ENCODE data around the gene PCDHGA1. TPM values are rescaled to one million over a fixed set of nuclear protein-coding genes. Genes with fewer than 3 reads are reported as not detected.
A peak's percentile ranks its signal among the peaks of the same experiment; 100 is the strongest.

Gene PCDHGA1
- polyA plus RNA-seq, 2 donors: 0.13 to 0.22 TPM

- no peak overlapping the region for H3K4me3 ChIP-seq (ENCODE audit: low read depth in 1 of 2, low read length in 2 of 2)
- no peak overlapping the region for H3K27ac ChIP-seq (ENCODE audit: low read depth in 2 of 2, low read length in 1 of 2)
- no peaks in the 10 kb centered on the region for H3K27me3 ChIP-seq (ENCODE audit: control insufficient read depth in 1 of 2, insufficient read depth in 2 of 2, low read length in 2 of 2)
- H3K4me1 ChIP-seq (ENCODE audit: control insufficient read depth in 2 of 2, insufficient read depth in 2 of 2, low read length in 1 of 2): no peaks in the 10 kb centered on the region
- peaks cover 13 to 23% of the 10 kb centered on the region in 2 donors for H3K9me3 ChIP-seq (ENCODE audit: control insufficient read depth in 2 of 2, insufficient read depth in 1 of 2, low read depth in 1 of 2, low read length in 1 of 2)
- WGBS, 2 donors: 83 to 89% methylated on average over 2 of the region's 2 CpGs
- no peaks in the 10 kb centered on the region for H3K36me3 ChIP-seq (ENCODE audit: control insufficient read depth in 2 of 2, insufficient read depth in 2 of 2, low read length in 1 of 2)
Observed at GRCh38 chr5:141437221-141437620, 106.9 kb downstream of the PCDHGA1 start.

DNA sequence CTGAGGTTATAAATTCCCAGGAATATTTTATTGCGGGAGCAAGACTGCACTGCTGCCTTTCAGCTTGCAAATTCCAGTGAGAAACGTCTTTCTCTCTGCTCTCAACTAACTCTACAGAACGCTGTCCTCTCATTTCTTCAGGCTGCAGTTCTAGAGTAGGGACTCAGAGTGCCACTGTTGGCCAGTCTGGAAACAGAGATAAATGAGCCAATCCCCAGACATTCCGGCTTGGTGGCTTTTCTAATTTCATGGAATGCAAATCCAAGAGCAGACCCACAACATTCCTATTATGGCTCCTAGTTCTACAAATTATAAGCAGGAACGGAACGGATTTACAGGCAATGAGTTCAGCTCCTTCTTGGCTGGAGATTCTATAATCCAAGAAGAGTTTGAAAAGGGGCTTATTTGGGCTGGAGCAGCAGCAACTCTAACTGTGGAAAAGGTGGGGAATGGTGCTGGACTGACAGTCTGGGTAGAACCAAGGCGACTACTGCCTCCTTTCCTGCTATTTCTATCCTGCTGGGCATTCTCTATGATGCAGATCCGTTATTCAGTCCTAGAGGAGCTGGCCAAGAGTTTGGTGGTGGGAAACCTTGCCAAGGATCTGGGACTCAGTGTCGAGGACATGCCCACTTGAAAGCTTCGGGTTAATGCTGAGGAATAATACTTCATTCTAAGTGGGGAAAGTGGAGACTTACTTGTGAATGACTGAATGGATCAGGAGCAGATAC is 109.3 kb downstream of the PCDHGA1 start:
- Histone ChIP-seq H3K9me3 (ENCODE audit: control insufficient read depth in 2 of 2, insufficient read depth in 1 of 2, low read depth in 1 of 2, low read length in 1 of 2) (peaks cover 10 to 16% of the 10 kb centered on the region in 2 donors), H3K4me1 (ENCODE audit: control insufficient read depth in 2 of 2, insufficient read depth in 2 of 2, low read length in 1 of 2) (no peaks in the 10 kb centered on the region), H3K27me3 (ENCODE audit: control insufficient read depth in 1 of 2, insufficient read depth in 2 of 2, low read length in 2 of 2) (no peaks in the 10 kb centered on the region), H3K36me3 (ENCODE audit: control insufficient read depth in 2 of 2, insufficient read depth in 2 of 2, low read length in 1 of 2) (no peaks in the 10 kb centered on the region), H3K27ac (ENCODE audit: low read depth in 2 of 2, low read length in 1 of 2) (no peak overlapping the region), H3K4me3 (ENCODE audit: low read depth in 1 of 2, low read length in 2 of 2) (no peak overlapping the region)
- 65 to 69% methylated on average over 10 of the region's 10 CpGs for WGBS, 2 donors

GRCh38 chr5:141440341-141440740 is 110.0 kb downstream of the PCDHGA1 start:
- H3K9me3 ChIP-seq (ENCODE audit: control insufficient read depth in 2 of 2, insufficient read depth in 1 of 2, low read depth in 1 of 2, low read length in 1 of 2): peaks cover 10 to 16% of the 10 kb centered on the region in 2 donors
- WGBS, 2 donors: 93 to 94% methylated on average over 9 of the region's 9 CpGs

DNA sequence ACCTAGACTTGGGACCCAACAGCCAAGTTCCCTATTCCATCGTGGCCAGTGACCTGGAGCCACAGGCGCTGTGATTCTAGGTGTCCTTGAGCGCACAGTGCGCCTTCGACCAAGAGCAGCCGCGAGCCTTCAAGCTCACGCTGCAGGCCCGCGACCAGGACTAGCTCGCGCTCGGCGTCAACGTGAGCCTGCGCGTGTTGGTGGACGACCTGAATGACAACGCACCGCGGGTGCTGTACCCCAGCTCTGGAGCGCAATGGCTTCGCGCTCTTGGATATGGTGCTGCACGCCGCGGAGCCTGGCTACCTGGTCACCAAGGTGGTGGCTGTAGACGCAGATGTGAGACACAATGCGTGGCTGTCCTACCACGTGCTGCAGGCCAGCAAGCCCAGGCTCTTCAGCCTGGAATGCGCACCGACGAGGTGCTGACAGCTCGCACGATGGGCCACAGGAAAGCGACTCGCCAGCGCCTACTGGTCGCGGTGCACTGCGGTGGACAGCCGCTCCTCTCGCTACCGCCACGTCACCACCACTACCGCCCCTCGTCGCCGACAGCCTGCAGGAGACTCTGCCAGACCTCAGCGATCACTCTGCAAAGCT is 111.4 kb downstream of the PCDHGA1 start:
- Histone ChIP-seq H3K4me3 (ENCODE audit: low read depth in 1 of 2, low read length in 2 of 2) (no peak overlapping the region), H3K27me3 (ENCODE audit: control insufficient read depth in 1 of 2, insufficient read depth in 2 of 2, low read length in 2 of 2) (no peaks in the 10 kb centered on the region), H3K9me3 (ENCODE audit: control insufficient read depth in 2 of 2, insufficient read depth in 1 of 2, low read depth in 1 of 2, low read length in 1 of 2) (peaks cover 10 to 16% of the 10 kb centered on the region in 2 donors), H3K27ac (ENCODE audit: low read depth in 2 of 2, low read length in 1 of 2) (no peak overlapping the region), H3K36me3 (ENCODE audit: control insufficient read depth in 2 of 2, insufficient read depth in 2 of 2, low read length in 1 of 2) (no peaks in the 10 kb centered on the region), H3K4me1 (ENCODE audit: control insufficient read depth in 2 of 2, insufficient read depth in 2 of 2, low read length in 1 of 2) (no peaks in the 10 kb centered on the region)
- 50 to 54% methylated on average over 50 of the region's 50 CpGs for WGBS, 2 donors

More at GRCh38 chr5:141440341-141440740, 110.0 kb downstream of the PCDHGA1 start:
- no peak overlapping the region for H3K27ac ChIP-seq (ENCODE audit: low read depth in 2 of 2, low read length in 1 of 2)
- H3K4me1 ChIP-seq (ENCODE audit: control insufficient read depth in 2 of 2, insufficient read depth in 2 of 2, low read length in 1 of 2): no peaks in the 10 kb centered on the region
- H3K27me3 ChIP-seq (ENCODE audit: control insufficient read depth in 1 of 2, insufficient read depth in 2 of 2, low read length in 2 of 2): no peaks in the 10 kb centered on the region
- H3K36me3 ChIP-seq (ENCODE audit: control insufficient read depth in 2 of 2, insufficient read depth in 2 of 2, low read length in 1 of 2): no peaks in the 10 kb centered on the region
- H3K4me3 ChIP-seq (ENCODE audit: low read depth in 1 of 2, low read length in 2 of 2): no peak overlapping the region

- H3K4me3 ChIP-seq (ENCODE audit: low read depth in 1 of 2, low read length in 2 of 2): no peak overlapping the region
- H3K4me1 ChIP-seq (ENCODE audit: control insufficient read depth in 2 of 2, insufficient read depth in 2 of 2, low read length in 1 of 2): no peaks in the 10 kb centered on the region
- H3K36me3 ChIP-seq (ENCODE audit: control insufficient read depth in 2 of 2, insufficient read depth in 2 of 2, low read length in 1 of 2): no peaks in the 10 kb centered on the region
- no peaks in the 10 kb centered on the region for H3K9me3 ChIP-seq (ENCODE audit: control insufficient read depth in 2 of 2, insufficient read depth in 1 of 2, low read depth in 1 of 2, low read length in 1 of 2)
- 96 to 99% methylated on average over 3 of the region's 3 CpGs for WGBS, 2 donors
- H3K27me3 ChIP-seq (ENCODE audit: control insufficient read depth in 1 of 2, insufficient read depth in 2 of 2, low read length in 2 of 2): no peaks in the 10 kb centered on the region
- H3K27ac ChIP-seq (ENCODE audit: low read depth in 2 of 2, low read length in 1 of 2): no peak overlapping the region
Observed at GRCh38 chr5:141465351-141465750, 135.0 kb downstream of the PCDHGA1 start.

DNA sequence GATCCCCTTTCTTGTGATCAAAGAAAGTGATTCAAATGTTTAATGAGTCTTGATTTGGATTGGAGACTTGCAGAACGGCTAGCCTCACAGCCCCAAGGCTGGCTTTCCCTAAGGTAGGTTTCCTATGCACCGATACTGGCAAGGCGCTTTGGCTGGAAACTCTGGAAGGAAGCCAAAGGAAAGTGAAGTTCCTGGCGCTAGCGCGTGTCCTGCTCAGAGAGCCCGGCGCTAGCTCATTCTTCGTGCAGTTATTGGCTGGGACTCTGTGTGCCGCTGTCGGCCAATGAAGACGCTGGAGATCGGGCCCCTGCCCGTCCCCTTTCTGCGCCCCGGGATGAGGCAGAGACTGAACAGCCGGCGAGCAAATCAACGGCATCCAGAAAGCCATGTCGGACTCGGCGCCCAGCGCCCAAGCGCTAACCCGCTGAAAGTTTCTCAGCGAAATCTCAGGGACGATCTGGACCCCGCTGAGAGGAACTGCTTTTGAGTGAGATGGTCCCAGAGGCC is 145.4 kb downstream of the PCDHGA1 start, which contains the start of gene PCDHGC3:
TSS of gene PCDHGC3 (plus strand) at position 342 of the 507 bp plus-strand sequence. CDS start at position 493, 151 bp downstream.
- H3K4me1 ChIP-seq (ENCODE audit: control insufficient read depth in 2 of 2, insufficient read depth in 2 of 2, low read length in 1 of 2): peaks cover 11 to 14% of the 10 kb centered on the region in 2 donors
- H3K4me3 ChIP-seq (ENCODE audit: low read depth in 1 of 2, low read length in 2 of 2): peak within 1 kb of the TSS; percentile 62 to 82
- no peaks in the 10 kb centered on the region for H3K36me3 ChIP-seq (ENCODE audit: control insufficient read depth in 2 of 2, insufficient read depth in 2 of 2, low read length in 1 of 2)
- peaks cover 0 to 3% of the 10 kb centered on the region in 2 donors for H3K9me3 ChIP-seq (ENCODE audit: control insufficient read depth in 2 of 2, insufficient read depth in 1 of 2, low read depth in 1 of 2, low read length in 1 of 2)
- 1% methylated on average over 28 of the region's 28 CpGs for WGBS, 2 donors
- no peaks in the 10 kb centered on the region for H3K27me3 ChIP-seq (ENCODE audit: control insufficient read depth in 1 of 2, insufficient read depth in 2 of 2, low read length in 2 of 2)
- H3K27ac ChIP-seq (ENCODE audit: low read depth in 2 of 2, low read length in 1 of 2): peak within 1 kb of the TSS; percentile 85 to 92

- H3K27me3 ChIP-seq (ENCODE audit: control insufficient read depth in 1 of 2, insufficient read depth in 2 of 2, low read length in 2 of 2): no peaks in the 10 kb centered on the region
- peaks cover 11 to 14% of the 10 kb centered on the region in 2 donors for H3K4me1 ChIP-seq (ENCODE audit: control insufficient read depth in 2 of 2, insufficient read depth in 2 of 2, low read length in 1 of 2)
- peak overlapping the region; percentile 62 to 82 for H3K4me3 ChIP-seq (ENCODE audit: low read depth in 1 of 2, low read length in 2 of 2)
- H3K9me3 ChIP-seq (ENCODE audit: control insufficient read depth in 2 of 2, insufficient read depth in 1 of 2, low read depth in 1 of 2, low read length in 1 of 2): peaks cover 0 to 3% of the 10 kb centered on the region in 2 donors
- H3K27ac ChIP-seq (ENCODE audit: low read depth in 2 of 2, low read length in 1 of 2): peak overlapping the region; percentile 85 to 92
- 1 to 2% methylated on average over 58 of the region's 58 CpGs for WGBS, 2 donors
- no peaks in the 10 kb centered on the region for H3K36me3 ChIP-seq (ENCODE audit: control insufficient read depth in 2 of 2, insufficient read depth in 2 of 2, low read length in 1 of 2)
Observed at GRCh38 chr5:141476132-141476911, 146.0 kb downstream of the PCDHGA1 start.

DNA sequence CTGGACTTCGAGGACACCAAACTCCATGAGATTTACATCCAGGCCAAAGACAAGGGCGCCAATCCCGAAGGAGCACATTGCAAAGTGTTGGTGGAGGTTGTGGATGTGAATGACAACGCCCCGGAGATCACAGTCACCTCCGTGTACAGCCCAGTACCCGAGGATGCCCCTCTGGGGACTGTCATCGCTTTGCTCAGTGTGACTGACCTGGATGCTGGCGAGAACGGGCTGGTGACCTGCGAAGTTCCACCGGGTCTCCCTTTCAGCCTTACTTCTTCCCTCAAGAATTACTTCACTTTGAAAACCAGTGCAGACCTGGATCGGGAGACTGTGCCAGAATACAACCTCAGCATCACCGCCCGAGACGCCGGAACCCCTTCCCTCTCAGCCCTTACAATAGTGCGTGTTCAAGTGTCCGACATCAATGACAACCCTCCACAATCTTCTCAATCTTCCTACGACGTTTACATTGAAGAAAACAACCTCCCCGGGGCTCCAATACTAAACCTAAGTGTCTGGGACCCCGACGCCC is 146.8 kb downstream of the PCDHGA1 start:
- WGBS, 2 donors: 42 to 43% methylated on average over 24 of the region's 24 CpGs
- H3K36me3 ChIP-seq (ENCODE audit: control insufficient read depth in 2 of 2, insufficient read depth in 2 of 2, low read length in 1 of 2): no peaks in the 10 kb centered on the region
- H3K4me1 ChIP-seq (ENCODE audit: control insufficient read depth in 2 of 2, insufficient read depth in 2 of 2, low read length in 1 of 2): peaks cover 11 to 14% of the 10 kb centered on the region in 2 donors
- peak overlapping the region; percentile 62 to 82 for H3K4me3 ChIP-seq (ENCODE audit: low read depth in 1 of 2, low read length in 2 of 2)
- H3K27me3 ChIP-seq (ENCODE audit: control insufficient read depth in 1 of 2, insufficient read depth in 2 of 2, low read length in 2 of 2): no peaks in the 10 kb centered on the region
- H3K27ac ChIP-seq (ENCODE audit: low read depth in 2 of 2, low read length in 1 of 2): peak overlapping the region; percentile 85 to 92
- H3K9me3 ChIP-seq (ENCODE audit: control insufficient read depth in 2 of 2, insufficient read depth in 1 of 2, low read depth in 1 of 2, low read length in 1 of 2): peaks cover 0 to 3% of the 10 kb centered on the region in 2 donors

DNA sequence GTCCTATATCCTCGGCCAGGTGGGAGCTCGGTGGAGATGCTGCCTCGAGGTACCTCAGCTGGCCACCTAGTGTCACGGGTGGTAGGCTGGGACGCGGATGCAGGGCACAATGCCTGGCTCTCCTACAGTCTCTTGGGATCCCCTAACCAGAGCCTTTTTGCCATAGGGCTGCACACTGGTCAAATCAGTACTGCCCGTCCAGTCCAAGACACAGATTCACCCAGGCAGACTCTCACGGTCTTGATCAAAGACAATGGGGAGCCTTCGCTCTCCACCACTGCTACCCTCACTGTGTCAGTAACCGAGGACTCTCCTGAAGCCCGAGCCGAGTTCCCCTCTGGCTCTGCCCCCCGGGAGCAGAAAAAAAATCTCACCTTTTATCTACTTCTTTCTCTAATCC is 147.5 kb downstream of the PCDHGA1 start:
- 50 to 53% methylated on average over 13 of the region's 13 CpGs for WGBS, 2 donors
- H3K27me3 ChIP-seq (ENCODE audit: control insufficient read depth in 1 of 2, insufficient read depth in 2 of 2, low read length in 2 of 2): no peaks in the 10 kb centered on the region
- H3K27ac ChIP-seq (ENCODE audit: low read depth in 2 of 2, low read length in 1 of 2): no peak overlapping the region
- peaks cover 0 to 3% of the 10 kb centered on the region in 2 donors for H3K9me3 ChIP-seq (ENCODE audit: control insufficient read depth in 2 of 2, insufficient read depth in 1 of 2, low read depth in 1 of 2, low read length in 1 of 2)
- peak overlapping the region in 1 of 2 donors; percentile 82 for H3K4me3 ChIP-seq (ENCODE audit: low read depth in 1 of 2, low read length in 2 of 2)
- H3K36me3 ChIP-seq (ENCODE audit: control insufficient read depth in 2 of 2, insufficient read depth in 2 of 2, low read length in 1 of 2): no peaks in the 10 kb centered on the region
- peaks cover 13 to 14% of the 10 kb centered on the region in 2 donors for H3K4me1 ChIP-seq (ENCODE audit: control insufficient read depth in 2 of 2, insufficient read depth in 2 of 2, low read length in 1 of 2)

All from esophagus (tissue), 2 donors.